Trophoblast cell (in vitro differentiated cells and primary cell): ENCODE measurements around the gene PRDM9. TPM values are rescaled to one million over a fixed set of nuclear protein-coding genes. Genes with fewer than 3 reads are reported as not detected.

Experiments used
- DNase-seq, 2 donors: peaks; one replicate each; pipeline ENCODE4 v3.0.0-alpha.2; 2016
- H2AFZ ChIP-seq: 2 replicates; pipeline ENCODE4 v1.6.1; 2013; ENCODE audit warnings: low read length, moderate library complexity, mild to moderate bottlenecking; ENCODE audit not compliant: insufficient read depth, poor library complexity
- H2AK5ac ChIP-seq: 2 replicates; pipeline ENCODE4 v1.6.1; 2013; ENCODE audit warnings: mild to moderate bottlenecking, low read length
- H2BK120ac ChIP-seq: 2 replicates; pipeline ENCODE4 v1.6.1; 2013; ENCODE audit warnings: low read length, mild to moderate bottlenecking, moderate library complexity; ENCODE audit not compliant: insufficient read depth, poor library complexity
- H2BK12ac ChIP-seq: 2 replicates; pipeline ENCODE4 v1.6.1; 2013; ENCODE audit warnings: mild to moderate bottlenecking, low read length, moderate library complexity
- H2BK5ac ChIP-seq: 2 replicates; pipeline ENCODE4 v1.6.1; 2013; ENCODE audit warnings: low read length, low read depth, moderate library complexity, mild to moderate bottlenecking; ENCODE audit not compliant: poor library complexity
- H3K14ac ChIP-seq: 2 replicates; pipeline ENCODE4 v1.6.1; 2013; ENCODE audit warnings: mild to moderate bottlenecking, low read length
- H3K18ac ChIP-seq: 2 replicates; pipeline ENCODE4 v1.6.1; 2013; ENCODE audit warnings: mild to moderate bottlenecking, low read length
- H3K23ac ChIP-seq: 2 replicates; pipeline ENCODE4 v1.6.1; 2013; ENCODE audit warnings: low read length
- H3K27ac ChIP-seq: 2 replicates; pipeline ENCODE4 v1.5.1; 2013; ENCODE audit warnings: low read depth, mild to moderate bottlenecking, inconsistent platforms, low read length, moderate library complexity
- H3K27me3 ChIP-seq: 2 replicates; pipeline ENCODE4 v1.6.1; 2013; ENCODE audit warnings: inconsistent platforms, mild to moderate bottlenecking, low read length, moderate library complexity; ENCODE audit not compliant: insufficient read depth
- H3K36me3 ChIP-seq, 2 experiments: 1 replicate in 1 of 2; 2 replicates in 1 of 2; pipeline ENCODE4 v1.6.1; 2013; ENCODE audit warnings: low read length in 2 of 2, mild to moderate bottlenecking in 2 of 2, moderate library complexity in 1 of 2; ENCODE audit not compliant: insufficient read depth in 2 of 2, control insufficient read depth in 1 of 2
- H3K4ac ChIP-seq: 2 replicates; pipeline ENCODE4 v1.6.1; 2013; ENCODE audit warnings: low read depth, mild to moderate bottlenecking, low read length, moderate library complexity
- H3K4me1 ChIP-seq, 2 experiments: 1 replicate in 1 of 2; 2 replicates in 1 of 2; pipeline ENCODE4 v1.6.1; 2013; ENCODE audit warnings: low read length in 2 of 2, mild to moderate bottlenecking in 2 of 2, moderate library complexity in 1 of 2; ENCODE audit not compliant: insufficient read depth in 2 of 2, control insufficient read depth in 1 of 2
- H3K4me2 ChIP-seq: 2 replicates; pipeline ENCODE4 v1.6.1; 2013; ENCODE audit warnings: inconsistent platforms, mild to moderate bottlenecking, low read length, moderate library complexity
- H3K4me3 ChIP-seq: 2 replicates; pipeline ENCODE4 v1.5.1; 2013; ENCODE audit warnings: mild to moderate bottlenecking, low read depth, low read length, inconsistent platforms
- H3K79me1 ChIP-seq: one replicate; pipeline ENCODE4 v1.6.1; 2013; ENCODE audit warnings: low read length
- H3K79me2 ChIP-seq: 2 replicates; pipeline ENCODE4 v1.6.1; 2013; ENCODE audit warnings: low read length, mild to moderate bottlenecking; ENCODE audit not compliant: control insufficient read depth, insufficient read depth, poor library complexity
- H3K9ac ChIP-seq: 2 replicates; pipeline ENCODE4 v1.6.1; 2013; ENCODE audit warnings: mild to moderate bottlenecking, low read length
- H3K9me3 ChIP-seq: 2 replicates; pipeline ENCODE4 v1.6.1; 2013; ENCODE audit warnings: low read depth, mild to moderate bottlenecking, control low read depth, inconsistent platforms, low read length; ENCODE audit not compliant: insufficient read depth
- H4K12ac ChIP-seq: 2 replicates; pipeline ENCODE4 v1.6.1; 2013; ENCODE audit warnings: low read depth, mild to moderate bottlenecking, low read length, moderate library complexity
- H4K8ac ChIP-seq: 2 replicates; pipeline ENCODE4 v1.6.1; 2013; ENCODE audit warnings: low read depth, mild to moderate bottlenecking, low read length, moderate library complexity
- H4K91ac ChIP-seq: one replicate; pipeline ENCODE4 v1.6.1; 2013; ENCODE audit warnings: low read depth, mild to moderate bottlenecking, low read length, moderate library complexity
- WGBS: extraction: QIAGEN DNeasy Blood & Tissue Kit; methylation state at CpG from one replicate; pipeline ENCODE4 v1.1.7; 2013; ENCODE audit warnings: missing lambda C conversion rate; ENCODE audit not compliant: insufficient read length, insufficient coverage; ENCODE audit errors: extremely low coverage; 5-methylcytosine and 5-hydroxymethylcytosine counted together
- polyA plus RNA-seq: library from polyadenylated mRNA; stranded (reverse); fragments of 200-250 nt; gene quantifications from 2 replicates; pipeline ENCODE4 v1.2.3, GENCODE V29; 2013

Gene PRDM9
- 0.71 and 0.74 TPM in 2 replicates for polyA plus RNA-seq

DNA sequence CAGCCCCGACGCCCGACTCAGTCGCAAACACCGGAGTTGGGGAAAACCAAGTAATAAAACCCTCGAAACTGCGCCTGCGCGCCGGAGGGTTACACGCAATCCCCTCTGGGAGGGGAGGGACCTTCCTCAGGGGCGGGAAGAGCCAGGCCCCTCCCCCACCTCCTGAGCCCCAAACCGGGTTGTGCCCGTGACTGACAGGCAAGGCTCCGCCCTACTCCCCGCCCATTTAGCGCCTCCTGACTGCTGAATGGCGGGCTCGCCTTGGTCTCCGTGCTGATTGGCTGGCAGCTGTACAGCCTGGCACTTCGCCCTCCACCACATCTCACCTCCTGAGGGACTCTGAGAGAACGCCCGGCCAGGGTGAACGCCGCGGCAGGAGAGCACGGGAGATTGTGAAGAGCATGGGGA lies at the start of gene PRDM9:
Gene PRDM9 (plus strand): TSS at position 332 of the 408 bp plus-strand sequence. CDS start 1,425 bp downstream, outside the sequence.
- Histone ChIP-seq H3K27me3 (no peaks in the 10 kb centered on the region), H3K36me3 (no peaks in the 10 kb centered on the region), H3K4me2 (peak within 1 kb of the TSS; percentile 33), H3K9ac (peak within 1 kb of the TSS; percentile 47), H4K91ac (no peak within 1 kb of the TSS), H3K14ac (no peak within 1 kb of the TSS), H2BK12ac (no peak within 1 kb of the TSS), H2BK5ac (no peak within 1 kb of the TSS), H2AFZ (no peak within 1 kb of the TSS), H3K4me3 (no peak within 1 kb of the TSS), H3K18ac (no peak within 1 kb of the TSS), H3K27ac (no peak within 1 kb of the TSS), H4K12ac (no peak within 1 kb of the TSS), H2AK5ac (no peak within 1 kb of the TSS), H3K79me2 (no peaks in the 10 kb centered on the region), H3K79me1 (no peaks in the 10 kb centered on the region), H3K23ac (no peak within 1 kb of the TSS), H3K4ac (no peak within 1 kb of the TSS), H3K4me1 (no peaks in the 10 kb centered on the region), H4K8ac (no peak within 1 kb of the TSS), H2BK120ac (no peak within 1 kb of the TSS), H3K9me3 (no peaks in the 10 kb centered on the region)
- no CpG with 5 or more reads among the region's 27 CpGs for WGBS
- DNase-seq: peak; percentile 82 to 94

DNA sequence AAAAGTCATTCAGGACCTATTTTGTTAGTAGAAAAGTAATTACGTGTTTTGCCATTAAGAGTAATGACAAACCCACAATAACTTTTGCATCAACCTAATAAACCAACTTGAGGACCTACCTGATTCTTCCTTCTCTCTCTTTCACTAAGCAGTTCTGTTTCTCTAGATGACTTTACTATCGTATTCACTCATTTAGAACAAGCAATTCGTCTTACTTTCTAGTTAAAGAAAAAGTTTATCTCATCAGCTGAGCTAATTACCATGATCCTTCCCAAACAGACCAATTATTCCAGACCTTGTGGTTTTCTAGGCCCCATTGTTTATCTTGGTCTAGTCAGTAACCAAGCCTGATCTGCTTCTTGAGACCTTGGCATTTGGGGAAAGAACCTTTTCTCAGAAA lies 49.6 kb upstream of the PRDM9 start:
- DNase-seq: no peak
- Histone ChIP-seq H2BK12ac (no peak overlapping the region), H3K79me2 (no peaks in the 10 kb centered on the region), H3K27ac (no peak overlapping the region), H3K23ac (no peak overlapping the region), H3K79me1 (no peaks in the 10 kb centered on the region), H4K8ac (no peak overlapping the region), H3K4me1 (no peaks in the 10 kb centered on the region), H2AK5ac (no peak overlapping the region), H3K14ac (no peak overlapping the region), H3K4me2 (no peak overlapping the region), H2BK5ac (no peak overlapping the region), H3K9me3 (no peaks in the 10 kb centered on the region), H2AFZ (no peak overlapping the region), H3K27me3 (no peaks in the 10 kb centered on the region), H3K9ac (no peak overlapping the region), H3K4me3 (no peak overlapping the region), H3K36me3 (no peaks in the 10 kb centered on the region), H4K91ac (no peak overlapping the region), H4K12ac (no peak overlapping the region), H3K18ac (no peak overlapping the region), H2BK120ac (no peak overlapping the region), H3K4ac (no peak overlapping the region)
- WGBS: no CpG with 5 or more reads among the region's 3 CpGs

DNA sequence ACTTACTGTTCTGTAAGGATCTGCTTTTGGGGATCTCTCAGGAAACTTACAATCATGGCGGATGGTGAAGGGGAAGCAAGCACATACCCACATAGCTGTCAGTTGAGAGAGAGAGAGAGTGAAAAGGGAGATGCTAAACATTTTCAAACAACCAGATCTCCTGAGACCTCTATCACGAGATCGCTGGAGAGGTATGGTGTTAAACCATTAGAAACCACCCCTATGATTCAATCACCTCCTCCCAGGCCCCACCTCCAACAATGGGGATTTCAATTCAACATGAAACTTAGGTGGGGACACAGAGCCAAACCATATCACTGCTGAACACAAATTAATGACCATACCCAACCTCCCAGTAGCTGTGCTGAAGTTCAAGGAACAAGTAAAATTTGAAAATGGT lies 48.2 kb upstream of the PRDM9 start:
- no peak overlapping the region for H3K23ac ChIP-seq
- H3K79me1 ChIP-seq: no peaks in the 10 kb centered on the region
- no peak overlapping the region for H3K18ac ChIP-seq
- no peak overlapping the region for H2BK5ac ChIP-seq
- no CpG with 5 or more reads among the region's 3 CpGs for WGBS
- no peak overlapping the region for H3K4me2 ChIP-seq
- H2AK5ac ChIP-seq: no peak overlapping the region
- no peak overlapping the region for H2BK120ac ChIP-seq
- no peak overlapping the region for H3K4ac ChIP-seq
- H4K91ac ChIP-seq: no peak overlapping the region
- no peaks in the 10 kb centered on the region for H3K27me3 ChIP-seq
- H2BK12ac ChIP-seq: no peak overlapping the region
- H3K9me3 ChIP-seq: no peaks in the 10 kb centered on the region
- H3K27ac ChIP-seq: no peak overlapping the region
- no peak overlapping the region for H2AFZ ChIP-seq
- no peak overlapping the region for H4K12ac ChIP-seq
- no peaks in the 10 kb centered on the region for H3K4me1 ChIP-seq
- H3K79me2 ChIP-seq: no peaks in the 10 kb centered on the region
- no peak for DNase-seq
- H3K9ac ChIP-seq: no peak overlapping the region
- no peaks in the 10 kb centered on the region for H3K36me3 ChIP-seq
- H4K8ac ChIP-seq: no peak overlapping the region
- H3K14ac ChIP-seq: no peak overlapping the region
- H3K4me3 ChIP-seq: no peak overlapping the region

DNA sequence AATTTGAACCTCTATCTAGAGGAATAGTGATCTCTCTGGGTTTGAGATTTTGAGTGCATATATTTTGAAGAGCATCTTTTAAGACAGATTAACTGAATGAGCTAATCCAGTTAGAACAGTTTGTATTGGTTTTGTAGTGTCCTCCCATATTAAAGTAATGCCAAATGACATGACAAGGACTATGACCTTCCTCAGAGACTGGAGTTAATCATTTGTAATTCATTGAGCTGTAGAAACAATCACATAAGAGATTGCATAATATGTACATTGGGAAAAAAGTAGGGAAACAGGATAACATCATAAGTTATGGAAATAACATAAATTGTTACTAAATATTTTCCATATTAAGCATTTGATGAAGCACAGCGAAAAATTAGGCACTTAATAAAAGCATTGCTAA lies 45.8 kb upstream of the PRDM9 start:
- H3K27me3 ChIP-seq: no peaks in the 10 kb centered on the region
- no peak overlapping the region for H4K12ac ChIP-seq
- no peak overlapping the region for H3K27ac ChIP-seq
- H3K79me1 ChIP-seq: no peaks in the 10 kb centered on the region
- no peak overlapping the region for H2AK5ac ChIP-seq
- no peak overlapping the region for H3K23ac ChIP-seq
- H3K18ac ChIP-seq: no peak overlapping the region
- no peak overlapping the region for H3K9ac ChIP-seq
- H3K4me1 ChIP-seq: no peaks in the 10 kb centered on the region
- H3K14ac ChIP-seq: no peak overlapping the region
- no peak overlapping the region for H2BK12ac ChIP-seq
- no peak for DNase-seq
- H3K4ac ChIP-seq: no peak overlapping the region
- H3K9me3 ChIP-seq: no peaks in the 10 kb centered on the region
- H2AFZ ChIP-seq: no peak overlapping the region
- no peaks in the 10 kb centered on the region for H3K79me2 ChIP-seq
- H4K91ac ChIP-seq: no peak overlapping the region
- H3K36me3 ChIP-seq: no peaks in the 10 kb centered on the region
- no peak overlapping the region for H4K8ac ChIP-seq
- H3K4me2 ChIP-seq: no peak overlapping the region
- H2BK120ac ChIP-seq: no peak overlapping the region
- no peak overlapping the region for H2BK5ac ChIP-seq
- H3K4me3 ChIP-seq: no peak overlapping the region
- no CpG with 5 or more reads among the region's 1 CpG for WGBS
